H1 (cell line): ENCODE measurements around the gene CDC42SE1. TPM values are rescaled to one million over a fixed set of nuclear protein-coding genes. Genes with fewer than 3 reads are reported as not detected.

Experiments used
- CTCF ChIA-PET: fragments of 300-600 bp; sonication (Branson Sonifier 250); formaldehyde crosslinking; loops from one replicate; lab custom pipeline; 2021; ENCODE audit not compliant: partially characterized antibody; lab: Charles Lee
- POLR2A ChIA-PET: fragments of 300-600 bp; sonication (Branson Sonifier 250); formaldehyde crosslinking; loops from one replicate; lab custom pipeline; 2021; ENCODE audit warnings: inconsistent platforms; ENCODE audit not compliant: partially characterized antibody; lab: Charles Lee
- DNase-seq, 2 experiments: peaks; one replicate each; pipeline versions ENCODE4 v3.0.0 to v3.0.0-alpha.2; 2010 to 2022; ENCODE audit warnings: low spot score in 2 of 2, low read depth in 1 of 2, mixed read lengths in 1 of 2
- FAIRE-seq: peaks from 2 replicates; lab custom pipeline; 2011; peaks lifted over from hg19 to GRCh38; lab: Jason Lieb, UNC
- H2AFZ ChIP-seq: 2 replicates; pipeline ENCODE4 v1.8.1; 2012; ENCODE audit warnings: low read length, inconsistent platforms
- H2AK5ac ChIP-seq: 2 replicates; pipeline ENCODE4 v1.6.1; 2013; ENCODE audit warnings: low read depth, low read length
- H2BK120ac ChIP-seq: replicated peaks from 2 replicates; pipeline ENCODE3; 2013; ENCODE audit warnings: low read depth, low read length, inconsistent platforms
- H2BK12ac ChIP-seq: 2 replicates; pipeline ENCODE4 v1.6.1; 2013; ENCODE audit warnings: low read depth, low read length
- H2BK15ac ChIP-seq: 2 replicates; pipeline ENCODE4 v1.6.1; 2013; ENCODE audit warnings: low read length
- H2BK20ac ChIP-seq: 2 replicates; pipeline ENCODE4 v1.6.1; 2013; ENCODE audit warnings: low read length
- H2BK5ac ChIP-seq: 2 replicates; pipeline ENCODE4 v1.6.1; 2013; ENCODE audit warnings: low read depth, low read length
- H3K14ac ChIP-seq: 2 replicates; pipeline ENCODE4 v1.6.1; 2013; ENCODE audit warnings: inconsistent platforms; ENCODE audit not compliant: insufficient read length
- H3K18ac ChIP-seq: 2 replicates; pipeline ENCODE4 v1.6.1; 2013; ENCODE audit warnings: low read length; ENCODE audit errors: extremely low read depth
- H3K23ac ChIP-seq: 2 replicates; pipeline ENCODE4 v1.6.1; 2013; ENCODE audit warnings: inconsistent platforms; ENCODE audit not compliant: insufficient read length
- H3K23me2 ChIP-seq: 2 replicates; pipeline ENCODE4 v1.6.1; 2013; ENCODE audit warnings: low read depth, low read length
- H3K27ac ChIP-seq: 2 replicates; pipeline ENCODE4 v1.6.1; 2011; ENCODE audit warnings: low read depth, low read length, inconsistent platforms
- H3K27me3 ChIP-seq, 4 experiments: replicated peaks in 1 of 4; 1 replicate in 1 of 4; 2 replicates in 3 of 4; pipeline versions ENCODE4 v1.6.1 to v1.8.1; 2011 to 2013; ENCODE audit warnings: low read length in 3 of 4, mild to moderate bottlenecking in 3 of 4, inconsistent platforms in 2 of 4, mixed read lengths in 2 of 4, moderate library complexity in 1 of 4; ENCODE audit not compliant: control insufficient read depth in 3 of 4, insufficient read depth in 3 of 4; ENCODE audit errors: extremely low read depth in 1 of 4
- H3K36me3 ChIP-seq, 4 experiments: 2 replicates each; pipeline versions ENCODE4 v1.6.1 to v1.8.1; 2011 to 2013; ENCODE audit warnings: mild to moderate bottlenecking in 4 of 4, low read length in 3 of 4, moderate library complexity in 2 of 4, control low read depth in 1 of 4, inconsistent platforms in 1 of 4; ENCODE audit not compliant: insufficient read depth in 4 of 4, control insufficient read depth in 2 of 4
- H3K4ac ChIP-seq: replicated peaks from 2 replicates; pipeline ENCODE3; 2013; ENCODE audit warnings: low read length, low read depth, mixed read lengths, inconsistent platforms; ENCODE audit not compliant: insufficient read length
- H3K4me1 ChIP-seq, 4 experiments: replicated peaks in 1 of 4; 1 replicate in 1 of 4; 2 replicates in 3 of 4; pipeline versions ENCODE4 v1.6.1 to v1.8.1; 2011 to 2013; ENCODE audit warnings: low read length in 3 of 4, inconsistent platforms in 2 of 4, mixed read lengths in 1 of 4; ENCODE audit not compliant: insufficient read depth in 4 of 4, control insufficient read depth in 3 of 4
- H3K4me2 ChIP-seq, 2 experiments: 2 replicates each; pipeline versions ENCODE4 v1.6.1 to v1.8.1; 2011 to 2013; ENCODE audit warnings: low read depth in 2 of 2, low read length in 2 of 2, control low read depth in 1 of 2, inconsistent platforms in 1 of 2, mild to moderate bottlenecking in 1 of 2; ENCODE audit not compliant: insufficient read depth in 1 of 2
- H3K4me3 ChIP-seq, 4 experiments: fragments of 200-600, 300-600 bp in 1 of 4; sonication (generic), shearing (Covaris generic), sonication (Bioruptor Twin) in 1 of 4; 2 replicates each; pipeline versions ENCODE4 v1.5.1 to v1.8.1; 2011 to 2016; ENCODE audit warnings: low read length in 4 of 4, low read depth in 3 of 4, control low read depth in 2 of 4, inconsistent platforms in 2 of 4, mild to moderate bottlenecking in 2 of 4, mixed read lengths in 1 of 4, moderate library complexity in 1 of 4; ENCODE audit not compliant: insufficient read depth in 2 of 4; ENCODE audit errors: extremely low read depth in 1 of 4
- H3K56ac ChIP-seq: replicated peaks from 2 replicates; pipeline ENCODE3; 2013; ENCODE audit warnings: low read depth, mild to moderate bottlenecking, mixed read lengths, low read length, inconsistent platforms; ENCODE audit not compliant: insufficient read length
- H3K79me1 ChIP-seq: 2 replicates; pipeline ENCODE4 v1.6.1; 2013; ENCODE audit warnings: low read depth, low read length, control low read depth
- H3K79me2 ChIP-seq, 2 experiments: 2 replicates each; pipeline versions ENCODE4 v1.6.1 to v1.8.1; 2012 to 2013; ENCODE audit warnings: low read length in 2 of 2, mild to moderate bottlenecking in 2 of 2, inconsistent platforms in 1 of 2; ENCODE audit not compliant: insufficient read depth in 2 of 2, control insufficient read depth in 1 of 2
- H3K9ac ChIP-seq, 4 experiments: replicated peaks in 1 of 4; 1 replicate in 1 of 4; 2 replicates in 3 of 4; pipeline versions ENCODE4 v1.6.1 to v1.8.1; 2011 to 2013; ENCODE audit warnings: low read depth in 3 of 4, low read length in 3 of 4, control low read depth in 2 of 4, mild to moderate bottlenecking in 2 of 4, moderate library complexity in 2 of 4, inconsistent platforms in 1 of 4; ENCODE audit errors: extremely low read depth in 1 of 4
- H3K9me3 ChIP-seq, 2 experiments: 2 replicates each; pipeline versions ENCODE4 v1.6.1 to v1.8.1; 2012 to 2013; ENCODE audit warnings: mild to moderate bottlenecking in 2 of 2, moderate library complexity in 2 of 2, control low read depth in 1 of 2, inconsistent platforms in 1 of 2, low read depth in 1 of 2, low read length in 1 of 2, mixed read lengths in 1 of 2; ENCODE audit not compliant: insufficient read depth in 2 of 2
- H4K20me1 ChIP-seq, 2 experiments: replicated peaks in 1 of 2; 2 replicates each; pipeline versions ENCODE3 to v1.8.1; 2011 to 2013; ENCODE audit warnings: inconsistent platforms in 2 of 2, low read length in 2 of 2, mild to moderate bottlenecking in 1 of 2; ENCODE audit not compliant: insufficient read depth in 2 of 2, control insufficient read depth in 1 of 2
- H4K5ac ChIP-seq: 2 replicates; pipeline ENCODE4 v1.6.1; 2013; ENCODE audit warnings: low read length, low read depth, mixed read lengths, inconsistent platforms; ENCODE audit not compliant: insufficient read length
- H4K8ac ChIP-seq: 2 replicates; pipeline ENCODE4 v1.8.0; 2013; ENCODE audit warnings: mild to moderate bottlenecking, moderate library complexity, low read length, inconsistent platforms; ENCODE audit not compliant: insufficient read depth; ENCODE audit errors: extremely low read depth
- H4K91ac ChIP-seq: replicated peaks from 2 replicates; pipeline ENCODE3; 2013; ENCODE audit warnings: low read length, mixed read lengths, inconsistent platforms; ENCODE audit not compliant: insufficient read length
- SIX5 ChIP-seq: IDR thresholded peaks from 2 replicates; pipeline ENCODE4 v1.6.1; 2011; ENCODE audit warnings: mild to moderate bottlenecking, low read depth, low read length
- WGBS, 2 experiments: shearing (Covaris generic) in 1 of 2; methylation state at CpG; one replicate each; pipeline versions ENCODE4 v1.1.6 to v1.1.7; 2013 to 2015; ENCODE audit warnings: low lambda C conversion rate in 2 of 2, mixed read lengths in 2 of 2, inconsistent platforms in 1 of 2, low coverage in 1 of 2, missing lambda C conversion rate in 1 of 2; ENCODE audit not compliant: insufficient replicate concordance in 2 of 2, insufficient coverage in 1 of 2, insufficient read length in 1 of 2; ENCODE audit errors: extremely low coverage in 1 of 2, missing lambda C conversion rate in 1 of 2; 5-methylcytosine and 5-hydroxymethylcytosine counted together
- polyA plus RNA-seq, 7 experiments: library from polyadenylated mRNA; depleted of rRNA in 3 of 7; stranded (reverse) in 5 of 7; unstranded in 2 of 7; fragments of >200 nt in 5 of 7; fragments of 200-250 nt in 2 of 7; gene quantifications; 1 replicate in 5 of 7; 2 replicates in 1 of 7; 4 replicates in 1 of 7; pipeline versions ENCODE4 v1.2.1 to v1.2.3, GENCODE V29; 2011 to 2013; ENCODE audit warnings: missing spikeins in 2 of 7, mixed read lengths in 2 of 7
- total RNA-seq: library from RNA; stranded (reverse); fragmentation: NEBNext Ultra II Directional; extraction: Animal tissue kit (Norgen Biotek cat#: 25700); gene quantifications from 2 replicates; pipeline ENCODE4 v1.2.1, GENCODE V29; 2021

The CDC42SE1 gene
- total and polyA plus RNA-seq, 2 of the 8 experiments (the other 6 are each of a cell fraction or from before 2014, with no cell fraction given) = 30.5 to 74.1 TPM

- H3K56ac ChIP-seq = no peak overlapping the region
- POLR2A ChIA-PET = interaction anchor here (0.9 kb wide), 1 partner anchor 45 kb away, joined by 3 read pairs; no protein-coding TSS in a partner anchor
- H3K23ac ChIP-seq = no peak overlapping the region
- no peak overlapping the region for H3K4me3 ChIP-seq
- no peaks in the 10 kb centered on the region for H3K27me3 ChIP-seq
- H3K4me1 ChIP-seq = peaks cover 0 to 3% (median 3%) of the 10 kb centered on the region in 4 experiments; a peak in 3 of 7 replicates
- H2BK5ac ChIP-seq = no peak overlapping the region
- H3K79me1 ChIP-seq = no peaks in the 10 kb centered on the region
- H4K91ac ChIP-seq = no peak overlapping the region
- H4K20me1 ChIP-seq = no peaks in the 10 kb centered on the region
- no peak overlapping the region for H3K14ac ChIP-seq
- no peaks in the 10 kb centered on the region for H3K9me3 ChIP-seq
- H3K27ac ChIP-seq = no peak overlapping the region
- no peak overlapping the region for H2BK120ac ChIP-seq
- peaks cover 1% of the 10 kb centered on the region for H3K23me2 ChIP-seq
- H2AFZ ChIP-seq = no peak overlapping the region
- no peak overlapping the region for H2BK20ac ChIP-seq
- no peak overlapping the region for H4K8ac ChIP-seq
- H2BK12ac ChIP-seq = no peak overlapping the region
- DNase-seq (no peak), FAIRE-seq (no peak)
- WGBS, 2 experiments = 95% methylated on average over 2 of the region's 2 CpGs; no CpG with 5 or more reads in 1 of the 2 experiments
- CTCF ChIA-PET = interaction anchor here (0.7 to 2.0 kb wide), 3 partner anchors 13 to 23 kb away, joined by 3 to 5 read pairs (median 5); partner anchors contain the start of gene BNIPL
- TF ChIP-seq SIX5 = no peak
- H3K79me2 ChIP-seq = peaks cover 0 to 5% of the 10 kb centered on the region in 2 experiments; a peak in 2 of 4 replicates
- no peak overlapping the region for H3K9ac ChIP-seq
- no peak overlapping the region for H3K4me2 ChIP-seq
- peaks cover 0 to 5% (median 0%) of the 10 kb centered on the region in 4 experiments; a peak in 1 of 8 replicates for H3K36me3 ChIP-seq
- H3K4ac ChIP-seq = no peak overlapping the region
- H2AK5ac ChIP-seq = no peak overlapping the region
- no peak overlapping the region for H3K18ac ChIP-seq
- no peak overlapping the region for H4K5ac ChIP-seq
- H2BK15ac ChIP-seq = no peak overlapping the region
Measured at GRCh38 chr1:151013518-151013917, 45.9 kb downstream of the CDC42SE1 start.
